GM19452 (cell line): ENCODE data around the gene GPAT2.
"Not testable (repeated sequence)": the region's sequence is repeated elsewhere in the genome, so short reads cannot be mapped to it uniquely, and the experiment has no call there.

ENCODE experiments used
- ATAC-seq: cut with Tn5 transposase; IDR thresholded peaks from one replicate; pipeline ENCODE4 v1.9.1; 2021; ENCODE audit not compliant: unreplicated experiment

Gene GPAT2

GRCh38 chr2:96065954-96066353, 31.2 kb upstream of the GPAT2 start:
- ATAC-seq: not testable (repeated sequence)

GRCh38 chr2:96065381-96065930, 30.7 kb upstream of the GPAT2 start:
- ATAC-seq: no peak

- ATAC-seq: not testable (repeated sequence)
Observed at GRCh38 chr2:96064760-96065159, 30.0 kb upstream of the GPAT2 start.

GRCh38 chr2:96064047-96064675, 29.4 kb upstream of the GPAT2 start:
- ATAC-seq: not testable (repeated sequence)

- ATAC-seq: not testable (repeated sequence)
Observed at GRCh38 chr2:96063116-96063899, 28.6 kb upstream of the GPAT2 start.

GRCh38 chr2:96062483-96062882, 27.8 kb upstream of the GPAT2 start:
- ATAC-seq: not testable (repeated sequence)

- not testable (repeated sequence) for ATAC-seq
Observed at GRCh38 chr2:96061901-96062300, 27.2 kb upstream of the GPAT2 start.

- not testable (repeated sequence) for ATAC-seq
Observed at GRCh38 chr2:96061197-96061817, 26.6 kb upstream of the GPAT2 start.

- not testable (repeated sequence) for ATAC-seq
Observed at GRCh38 chr2:96060325-96060724, 25.6 kb upstream of the GPAT2 start.

GRCh38 chr2:96059443-96059842, 24.7 kb upstream of the GPAT2 start:
- not testable (repeated sequence) for ATAC-seq

GRCh38 chr2:96055830-96056229, 21.1 kb upstream of the GPAT2 start:
- not testable (repeated sequence) for ATAC-seq

- ATAC-seq: not testable (repeated sequence)
Observed at GRCh38 chr2:96054537-96054936, 19.8 kb upstream of the GPAT2 start.

- not testable (repeated sequence) for ATAC-seq
Observed at GRCh38 chr2:96053385-96053784, 18.7 kb upstream of the GPAT2 start.

- ATAC-seq: not testable (repeated sequence)
Observed at GRCh38 chr2:96052632-96053031, 17.9 kb upstream of the GPAT2 start.

- ATAC-seq: not testable (repeated sequence)
Observed at GRCh38 chr2:96049917-96050262, 15.2 kb upstream of the GPAT2 start.

- not testable (repeated sequence) for ATAC-seq
Observed at GRCh38 chr2:96049049-96049916, 14.6 kb upstream of the GPAT2 start.

GRCh38 chr2:96035554-96035953, 838 bp upstream of the GPAT2 start:
- not testable (repeated sequence) for ATAC-seq

- ATAC-seq: not testable (repeated sequence)
Observed at GRCh38 chr2:96033997-96034396, 719 bp downstream of the GPAT2 start.

- ATAC-seq: not testable (repeated sequence)
Observed at GRCh38 chr2:96027725-96028325, 6.9 kb downstream of the GPAT2 start.

- not testable (repeated sequence) for ATAC-seq
Observed at GRCh38 chr2:96025755-96026154, 9.0 kb downstream of the GPAT2 start.
